CD4-positive, alpha-beta T cell treated with Interleukin-15 for 4 hours (primary cell): ENCODE results near the gene HS2ST1.
"Not testable (repeated sequence)": the region's sequence is repeated elsewhere in the genome, so short reads cannot be mapped to it uniquely, and the experiment has no call there.

Experiments
- DNase-seq: peaks from one replicate; pipeline ENCODE4 v3.0.0-alpha.2; 2020; ENCODE audit warnings: low spot score

HS2ST1 gene

GRCh38 chr1:86914601-86914997 is at the start of gene HS2ST1:
TSS of gene HS2ST1 (plus strand) at chr1:86914635.
- no peak for DNase-seq

- no peak for DNase-seq
Measured at GRCh38 chr1:86865973-86866637, 48.3 kb upstream of the HS2ST1 start.

GRCh38 chr1:86866665-86867064 is 47.8 kb upstream of the HS2ST1 start:
- no peak for DNase-seq

GRCh38 chr1:86867278-86867677 is 47.2 kb upstream of the HS2ST1 start:
- not testable (repeated sequence) for DNase-seq

GRCh38 chr1:86868477-86868876 is 46.0 kb upstream of the HS2ST1 start:
- DNase-seq: peak; percentile 1

- no peak for DNase-seq
Measured at GRCh38 chr1:86871001-86871400, 43.4 kb upstream of the HS2ST1 start.

- DNase-seq: no peak
Measured at GRCh38 chr1:86872086-86872485, 42.3 kb upstream of the HS2ST1 start.

- no peak for DNase-seq
Measured at GRCh38 chr1:86875722-86876121, 38.7 kb upstream of the HS2ST1 start.

- no peak for DNase-seq
Measured at GRCh38 chr1:86887479-86888162, 26.8 kb upstream of the HS2ST1 start.

- DNase-seq: no peak
Measured at GRCh38 chr1:86888327-86888726, 26.1 kb upstream of the HS2ST1 start.

GRCh38 chr1:86899401-86899800 is 15.0 kb upstream of the HS2ST1 start:
- DNase-seq: not testable (repeated sequence)

- no peak for DNase-seq
Measured at GRCh38 chr1:86905875-86906274, 8.6 kb upstream of the HS2ST1 start.

- DNase-seq: no peak
Measured at GRCh38 chr1:86906419-86906818, 8.0 kb upstream of the HS2ST1 start.

- no peak for DNase-seq
Measured at GRCh38 chr1:86912281-86912900, 2.0 kb upstream of the HS2ST1 start.

GRCh38 chr1:86913399-86913895 is 988 bp upstream of the HS2ST1 start:
- DNase-seq: peak; percentile 21

GRCh38 chr1:86913896-86914600 is 387 bp upstream of the HS2ST1 start, which contains the start of gene SELENOF:
TSS of gene SELENOF (minus strand) at chr1:86914126. CDS start at chr1:86914111, 15 bp downstream.
- peak; percentile 100 for DNase-seq

- peak; percentile 20 for DNase-seq
Measured at GRCh38 chr1:86914998-86915736, 732 bp downstream of the HS2ST1 start.

- no peak for DNase-seq
Measured at GRCh38 chr1:86915737-86916235, 1.4 kb downstream of the HS2ST1 start.

GRCh38 chr1:86916752-86917151 is 2.3 kb downstream of the HS2ST1 start:
- no peak for DNase-seq

- DNase-seq: no peak
Measured at GRCh38 chr1:86922445-86922844, 8.0 kb downstream of the HS2ST1 start.

GRCh38 chr1:86924324-86924960 is 10.0 kb downstream of the HS2ST1 start:
- no peak for DNase-seq
